ENCODE results near the gene FRMD6. TPM values are rescaled to one million over a fixed set of nuclear protein-coding genes. Genes with fewer than 3 reads are reported as not detected.

The FRMD6 gene
- total RNA-seq, 1 experiment from 2014 or later: 9.6 TPM

DNA sequence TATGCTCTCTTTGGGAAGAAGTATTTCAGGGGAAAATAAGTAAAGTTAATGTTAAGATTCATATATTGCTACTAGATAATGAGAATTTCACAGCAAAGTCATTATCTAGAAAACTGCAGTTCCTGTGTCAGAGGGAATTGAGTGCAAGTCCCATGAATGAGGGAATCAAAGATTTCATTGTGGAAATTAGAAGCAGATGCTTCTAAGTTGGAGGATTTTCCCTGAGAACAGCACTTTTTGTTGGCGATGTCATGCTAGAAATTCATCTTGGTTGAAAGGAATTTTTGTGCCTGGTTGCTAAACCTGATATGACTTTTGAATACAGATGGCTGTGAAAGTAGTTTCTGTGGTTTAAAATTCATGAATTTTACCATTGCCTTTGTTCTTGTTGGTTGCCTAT is 25.6 kb downstream of the FRMD6 start:
- H2BK120ac ChIP-seq (ENCODE audit: low read depth, low read length, poor library complexity, severe bottlenecking): no peak overlapping the region
- H3K4me2 ChIP-seq (ENCODE audit: insufficient read depth, insufficient read length, low read length): no peak overlapping the region
- H4K20me1 ChIP-seq (ENCODE audit: control insufficient read depth, insufficient read depth, insufficient read length): no peaks in the 10 kb centered on the region
- H3K4ac ChIP-seq (ENCODE audit: low read depth, low read length): no peak overlapping the region
- H3K27ac Mint-ChIP-seq: peak overlapping the region in 1 of 3 experiments; percentile 24; a peak in 1 of 7 replicates
- no peaks in the 10 kb centered on the region for H3K9me3 ChIP-seq (ENCODE audit: control insufficient read depth, low read depth, low read length)
- H2BK15ac ChIP-seq (ENCODE audit: low read depth, low read length): no peak overlapping the region
- H3K14ac ChIP-seq (ENCODE audit: insufficient read depth, low read length): no peak overlapping the region
- H3K79me1 ChIP-seq (ENCODE audit: insufficient read depth, low read depth, low read length, poor library complexity, severe bottlenecking): peaks cover 3% of the 10 kb centered on the region
- H3T11ph ChIP-seq (ENCODE audit: low read length): no peak overlapping the region
- WGBS (ENCODE audit: extremely low coverage, insufficient read length, low lambda C conversion rate): no CpG with 5 or more reads among the region's 1 CpG
- H3K27me3 Mint-ChIP-seq (ENCODE audit: low read depth): no peaks in the 10 kb centered on the region
- no peak overlapping the region for H2BK12ac ChIP-seq (ENCODE audit: insufficient read length, low read depth, low read length)
- no peak overlapping the region for H3K56ac ChIP-seq (ENCODE audit: insufficient read length, low read depth, low read length)
- no peaks in the 10 kb centered on the region for H3K27me3 ChIP-seq (ENCODE audit: insufficient read depth, low read length)
- no peak overlapping the region for H3K18ac ChIP-seq (ENCODE audit: insufficient read length, low read depth, low read length)
- TF ChIP-seq, protein P1, sequence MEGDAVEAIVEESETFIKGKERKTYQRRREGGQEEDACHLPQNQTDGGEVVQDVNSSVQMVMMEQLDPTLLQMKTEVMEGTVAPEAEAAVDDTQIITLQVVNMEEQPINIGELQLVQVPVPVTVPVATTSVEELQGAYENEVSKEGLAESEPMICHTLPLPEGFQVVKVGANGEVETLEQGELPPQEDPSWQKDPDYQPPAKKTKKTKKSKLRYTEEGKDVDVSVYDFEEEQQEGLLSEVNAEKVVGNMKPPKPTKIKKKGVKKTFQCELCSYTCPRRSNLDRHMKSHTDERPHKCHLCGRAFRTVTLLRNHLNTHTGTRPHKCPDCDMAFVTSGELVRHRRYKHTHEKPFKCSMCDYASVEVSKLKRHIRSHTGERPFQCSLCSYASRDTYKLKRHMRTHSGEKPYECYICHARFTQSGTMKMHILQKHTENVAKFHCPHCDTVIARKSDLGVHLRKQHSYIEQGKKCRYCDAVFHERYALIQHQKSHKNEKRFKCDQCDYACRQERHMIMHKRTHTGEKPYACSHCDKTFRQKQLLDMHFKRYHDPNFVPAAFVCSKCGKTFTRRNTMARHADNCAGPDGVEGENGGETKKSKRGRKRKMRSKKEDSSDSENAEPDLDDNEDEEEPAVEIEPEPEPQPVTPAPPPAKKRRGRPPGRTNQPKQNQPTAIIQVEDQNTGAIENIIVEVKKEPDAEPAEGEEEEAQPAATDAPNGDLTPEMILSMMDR (conservative IDR thresholded peaks at IDR 0.05): no peak
- no peak overlapping the region for H2AFZ ChIP-seq (ENCODE audit: low read length)
- H3K4me3 Mint-ChIP-seq: no peak overlapping the region
- H3K9ac ChIP-seq (ENCODE audit: extremely low read depth, insufficient read length, low read length): no peak overlapping the region
- no peak overlapping the region for H4K8ac ChIP-seq (replicated peaks; ENCODE audit: insufficient read length, low read depth, low read length)
- DNase-seq: no peak
- H3K36me3 Mint-ChIP-seq (ENCODE audit: insufficient read depth in 1 of 3, low read depth in 3 of 3): no peaks in the 10 kb centered on the region
- H3K4me1 Mint-ChIP-seq: 0 out of 4 replicates have a peak, but pooled peaks cover 0 to 2% of the 10 kb centered on the region in 2 experiments
- no peaks in the 10 kb centered on the region for H3K23me2 ChIP-seq (ENCODE audit: insufficient read length, low read depth, low read length, poor library complexity, severe bottlenecking)
- H3K4me1 ChIP-seq (ENCODE audit: insufficient read depth, low read length): no peaks in the 10 kb centered on the region
- H3K79me2 ChIP-seq (ENCODE audit: insufficient read depth, low read length): no peaks in the 10 kb centered on the region
- H3K9me3 Mint-ChIP-seq: no peaks in the 10 kb centered on the region; a peak in 1 of 5 replicates
- H2BK5ac ChIP-seq (ENCODE audit: insufficient read length, low read length): no peak overlapping the region
- no peak overlapping the region for H4K91ac ChIP-seq (ENCODE audit: insufficient read length, low read depth, low read length)
- H2AK5ac ChIP-seq (ENCODE audit: insufficient read length, low read length): no peak overlapping the region
- H4K5ac ChIP-seq (ENCODE audit: insufficient read length, low read depth, low read length): no peak overlapping the region
- H2BK20ac ChIP-seq (ENCODE audit: low read depth, low read length, poor library complexity, severe bottlenecking): no peak overlapping the region
- H3K27ac ChIP-seq (ENCODE audit: insufficient read length, low read depth, low read length): no peak overlapping the region
- H3K23ac ChIP-seq (ENCODE audit: insufficient read length, low read depth, low read length): no peak overlapping the region

Data from H9 (cell line).